ENCODE data around the gene TMEM144.

TMEM144 gene

GRCh38 chr4:158203929-158204328, 6.4 kb upstream of the TMEM144 start:
- DNase-seq (ENCODE audit: low read depth): no peak
- TF ChIP-seq CTCF (IDR thresholded peaks at IDR 0.05; ENCODE audit: low read depth, low read length, missing control alignments): no peak
- H3K4me3 ChIP-seq (ENCODE audit: low read depth, low read length): no peak overlapping the region
- in situ Hi-C loops (cut with HindIII; ENCODE audit: low sequenced_read_pairs): no loop called here

- in situ Hi-C loops (cut with HindIII; ENCODE audit: low sequenced_read_pairs): no loop called here
- no peak overlapping the region for H3K4me3 ChIP-seq (ENCODE audit: low read depth, low read length)
- TF ChIP-seq CTCF (IDR thresholded peaks at IDR 0.05; ENCODE audit: low read depth, low read length, missing control alignments): no peak
- DNase-seq (ENCODE audit: low read depth): no peak
Measured at GRCh38 chr4:158208963-158209640, 1.2 kb upstream of the TMEM144 start.

- H3K4me3 ChIP-seq (ENCODE audit: low read depth, low read length): peak overlapping the region; percentile 43
- TF ChIP-seq CTCF (IDR thresholded peaks at IDR 0.05; ENCODE audit: low read depth, low read length, missing control alignments): no peak
- in situ Hi-C loops (cut with HindIII; ENCODE audit: low sequenced_read_pairs): no loop called here
- DNase-seq (ENCODE audit: low read depth): no peak
Measured at GRCh38 chr4:158211222-158211621, 936 bp downstream of the TMEM144 start.

GRCh38 chr4:158213466-158213865, 3.2 kb downstream of the TMEM144 start:
- in situ Hi-C loops (cut with HindIII; ENCODE audit: low sequenced_read_pairs): no loop called here

GRCh38 chr4:158214856-158215255, 4.6 kb downstream of the TMEM144 start:
- no peak overlapping the region for H3K4me3 ChIP-seq (ENCODE audit: low read depth, low read length)
- no peak for DNase-seq (ENCODE audit: low read depth)
- no peak for TF ChIP-seq CTCF (IDR thresholded peaks at IDR 0.05; ENCODE audit: low read depth, low read length, missing control alignments)
- in situ Hi-C loops (cut with HindIII; ENCODE audit: low sequenced_read_pairs): no loop called here

More at GRCh38 chr4:158213466-158213865, 3.2 kb downstream of the TMEM144 start:
- H3K4me3 ChIP-seq (ENCODE audit: low read depth, low read length): no peak overlapping the region
- no peak for DNase-seq (ENCODE audit: low read depth)
- TF ChIP-seq CTCF (IDR thresholded peaks at IDR 0.05; ENCODE audit: low read depth, low read length, missing control alignments): no peak

- no peak overlapping the region for H3K4me3 ChIP-seq (ENCODE audit: low read depth, low read length)
- DNase-seq (ENCODE audit: low read depth): no peak
- in situ Hi-C loops (cut with HindIII; ENCODE audit: low sequenced_read_pairs): no loop called here
- TF ChIP-seq CTCF (IDR thresholded peaks at IDR 0.05; ENCODE audit: low read depth, low read length, missing control alignments): no peak
Measured at GRCh38 chr4:158217763-158218162, 7.5 kb downstream of the TMEM144 start.

Data from astrocyte of the cerebellum (primary cell).